Thymus (tissue), 14 donors: ENCODE measurements around the gene CACHD1. TPM values are rescaled to one million over a fixed set of nuclear protein-coding genes. Genes with fewer than 3 reads are reported as not detected.

ENCODE experiments used
- DNase-seq, 9 donors: peaks; one replicate each; pipeline ENCODE4 v3.0.0-alpha.2; 2013; ENCODE audit warnings: low spot score in 9 of 9, low read depth in 6 of 9, missing footprints in 1 of 9
- H3K27ac ChIP-seq, 2 donors: one replicate each; pipeline ENCODE4 v1.5.1; 2013; ENCODE audit warnings: control low read depth in 1 of 2, low read depth in 1 of 2, low read length in 1 of 2, mild to moderate bottlenecking in 1 of 2, moderate library complexity in 1 of 2
- H3K27me3 ChIP-seq, 2 donors: one replicate each; pipeline ENCODE4 v1.5.1; 2013; ENCODE audit warnings: low read length in 1 of 2; ENCODE audit not compliant: control insufficient read depth in 2 of 2, insufficient read depth in 1 of 2
- H3K36me3 ChIP-seq, 2 donors: one replicate each; pipeline ENCODE4 v1.5.1; 2013; ENCODE audit warnings: low read length in 1 of 2, mild to moderate bottlenecking in 1 of 2, moderate library complexity in 1 of 2; ENCODE audit not compliant: control insufficient read depth in 2 of 2, insufficient read depth in 2 of 2
- H3K4me1 ChIP-seq, 2 donors: one replicate each; pipeline ENCODE4 v1.5.1; 2013; ENCODE audit warnings: low read length in 2 of 2; ENCODE audit not compliant: control insufficient read depth in 2 of 2, insufficient read depth in 2 of 2
- H3K4me3 ChIP-seq, 2 donors: one replicate each; pipeline ENCODE4 v1.5.1; 2013; ENCODE audit warnings: low read length in 2 of 2, control low read depth in 1 of 2, mild to moderate bottlenecking in 1 of 2
- H3K9me3 ChIP-seq, 2 donors: one replicate each; pipeline ENCODE4 v1.5.1; 2013; ENCODE audit warnings: low read length in 1 of 2, mild to moderate bottlenecking in 1 of 2; ENCODE audit not compliant: control insufficient read depth in 2 of 2, insufficient read depth in 1 of 2
- WGBS: extraction: QIAGEN DNeasy Blood & Tissue Kit; methylation state at CpG from one replicate; pipeline ENCODE4 v1.1.7; 2013; 5-methylcytosine and 5-hydroxymethylcytosine counted together
- long read RNA-seq, 10 donors: transcript quantifications; one replicate each; lab custom pipeline, GENCODE V29; 2026
- polyA plus RNA-seq: library from polyadenylated mRNA; stranded (reverse); fragments of 200-250 nt; gene quantifications from one replicate; pipeline ENCODE4 v1.2.3, GENCODE V29; 2013
- total RNA-seq: library from RNA; stranded (reverse); fragments of 120-200 nt; gene quantifications from one replicate; pipeline ENCODE4 v1.2.4, GENCODE V29; 2013
- donor health status: healthy.

Gene CACHD1
- total RNA-seq (4.6 TPM), polyA plus RNA-seq (12.9 TPM)
- long read RNA-seq, donor 1 = 0 reads
- long read RNA-seq, donor 2, full-length matches to known transcripts = 1 of 1 reads
- long read RNA-seq, donor 2, partial matches to known transcripts = 0 of 1 reads
- long read RNA-seq, donor 2, other reads (novel, unspliced or antisense) = 0 of 1 reads
- long read RNA-seq, donor 3 = 0 reads
- long read RNA-seq, donor 4 = 0 reads
- long read RNA-seq, donor 5, full-length matches to known transcripts = 1 of 1 reads
- long read RNA-seq, donor 5, partial matches to known transcripts = 0 of 1 reads
- long read RNA-seq, donor 5, other reads (novel, unspliced or antisense) = 0 of 1 reads
- long read RNA-seq, donor 6 = 0 reads
- long read RNA-seq, donor 7 = 0 reads
- long read RNA-seq, donor 8 = 0 reads
- long read RNA-seq, donor 9 = 0 reads
- long read RNA-seq, donor 10 = 0 reads

GRCh38 chr1:64469977-64470664, at the start of gene CACHD1:
TSS of gene CACHD1 (plus strand) at chr1:64470129. CDS start at chr1:64470745, 616 bp downstream.
- Histone ChIP-seq H3K36me3 (no peaks in the 10 kb centered on the region), H3K27me3 (peaks cover 46 to 58% of the 10 kb centered on the region in 2 donors), H3K27ac (peak within 1 kb of the TSS; percentile 16 to 76)

GRCh38 chr1:64421377-64421776, 48.6 kb upstream of the CACHD1 start:
- no peaks in the 10 kb centered on the region for H3K9me3 ChIP-seq
- no peaks in the 10 kb centered on the region for H3K4me1 ChIP-seq
- no peak overlapping the region for H3K4me3 ChIP-seq
- H3K27me3 ChIP-seq = no peaks in the 10 kb centered on the region
- WGBS = 97% methylated on average over 4 of the region's 4 CpGs
- H3K27ac ChIP-seq = no peak overlapping the region
- DNase-seq = no peak
- H3K36me3 ChIP-seq = no peaks in the 10 kb centered on the region

More at GRCh38 chr1:64469977-64470664, at the start of gene CACHD1:
- peak in 8 of 9 donors; percentile 22 to 79 (median 44) for DNase-seq
- H3K4me1 ChIP-seq = peaks cover 5 to 12% of the 10 kb centered on the region in 2 donors
- peak within 1 kb of the TSS; percentile 53 to 64 for H3K4me3 ChIP-seq
- no peaks in the 10 kb centered on the region for H3K9me3 ChIP-seq
- under 1% methylated on average over 82 of the region's 82 CpGs for WGBS

- 95% methylated on average over 4 of the region's 4 CpGs for WGBS
- no peak for DNase-seq
- Histone ChIP-seq H3K27ac (no peak overlapping the region), H3K4me1 (no peaks in the 10 kb centered on the region), H3K4me3 (no peak overlapping the region), H3K36me3 (no peaks in the 10 kb centered on the region), H3K27me3 (no peaks in the 10 kb centered on the region), H3K9me3 (no peaks in the 10 kb centered on the region)
Observed at GRCh38 chr1:64423526-64423925, 46.4 kb upstream of the CACHD1 start.

GRCh38 chr1:64424412-64424811, 45.5 kb upstream of the CACHD1 start:
- H3K4me1 ChIP-seq = no peaks in the 10 kb centered on the region
- DNase-seq = no peak
- no peak overlapping the region for H3K27ac ChIP-seq
- no peaks in the 10 kb centered on the region for H3K27me3 ChIP-seq
- H3K4me3 ChIP-seq = no peak overlapping the region
- no peaks in the 10 kb centered on the region for H3K9me3 ChIP-seq
- no peaks in the 10 kb centered on the region for H3K36me3 ChIP-seq
- WGBS = 100% methylated on average over 1 of the region's 1 CpG

- Histone ChIP-seq H3K9me3 (no peaks in the 10 kb centered on the region), H3K27ac (no peak overlapping the region), H3K36me3 (no peaks in the 10 kb centered on the region), H3K27me3 (no peaks in the 10 kb centered on the region), H3K4me3 (no peak overlapping the region), H3K4me1 (no peaks in the 10 kb centered on the region)
- DNase-seq = no peak
- WGBS = over 99% methylated on average over 2 of the region's 2 CpGs
Observed at GRCh38 chr1:64425521-64425920, 44.4 kb upstream of the CACHD1 start.

- Histone ChIP-seq H3K27ac (no peak overlapping the region), H3K9me3 (no peaks in the 10 kb centered on the region), H3K36me3 (no peaks in the 10 kb centered on the region), H3K27me3 (no peaks in the 10 kb centered on the region), H3K4me3 (no peak overlapping the region), H3K4me1 (no peaks in the 10 kb centered on the region)
- no peak for DNase-seq
- 94% methylated on average over 2 of the region's 2 CpGs for WGBS
Observed at GRCh38 chr1:64426681-64427080, 43.2 kb upstream of the CACHD1 start.

GRCh38 chr1:64427879-64428278, 42.0 kb upstream of the CACHD1 start:
- WGBS = 64% methylated on average over 3 of the region's 3 CpGs
- H3K4me3 ChIP-seq = no peak overlapping the region
- H3K27me3 ChIP-seq = no peaks in the 10 kb centered on the region
- no peak for DNase-seq
- no peaks in the 10 kb centered on the region for H3K9me3 ChIP-seq
- no peaks in the 10 kb centered on the region for H3K4me1 ChIP-seq
- H3K27ac ChIP-seq = no peak overlapping the region
- no peaks in the 10 kb centered on the region for H3K36me3 ChIP-seq

GRCh38 chr1:64433308-64433707, 36.6 kb upstream of the CACHD1 start:
- Histone ChIP-seq H3K9me3 (no peaks in the 10 kb centered on the region), H3K4me1 (no peaks in the 10 kb centered on the region), H3K27ac (no peak overlapping the region), H3K36me3 (no peaks in the 10 kb centered on the region), H3K27me3 (no peaks in the 10 kb centered on the region), H3K4me3 (no peak overlapping the region)
- 94% methylated on average over 5 of the region's 5 CpGs for WGBS
- no peak for DNase-seq

- Histone ChIP-seq H3K27me3 (no peaks in the 10 kb centered on the region), H3K36me3 (no peaks in the 10 kb centered on the region), H3K27ac (no peak overlapping the region), H3K4me3 (no peak overlapping the region), H3K9me3 (no peaks in the 10 kb centered on the region), H3K4me1 (no peaks in the 10 kb centered on the region)
- no peak for DNase-seq
- WGBS = 64% methylated on average over 3 of the region's 3 CpGs
Observed at GRCh38 chr1:64433747-64434146, 36.2 kb upstream of the CACHD1 start.
